ENCODE data around the gene ARHGDIG. TPM values are rescaled to one million over a fixed set of nuclear protein-coding genes. Genes with fewer than 3 reads are reported as not detected.
A peak's percentile ranks its signal among the peaks of the same experiment; 100 is the strongest.

The ARHGDIG gene
- total and polyA plus RNA-seq, 9 of the 15 experiments (the other 6 are each of a cell fraction or from before 2014, with no cell fraction given): 0.36 to 2.5 (median 0.64) TPM; not detected in 2

DNA sequence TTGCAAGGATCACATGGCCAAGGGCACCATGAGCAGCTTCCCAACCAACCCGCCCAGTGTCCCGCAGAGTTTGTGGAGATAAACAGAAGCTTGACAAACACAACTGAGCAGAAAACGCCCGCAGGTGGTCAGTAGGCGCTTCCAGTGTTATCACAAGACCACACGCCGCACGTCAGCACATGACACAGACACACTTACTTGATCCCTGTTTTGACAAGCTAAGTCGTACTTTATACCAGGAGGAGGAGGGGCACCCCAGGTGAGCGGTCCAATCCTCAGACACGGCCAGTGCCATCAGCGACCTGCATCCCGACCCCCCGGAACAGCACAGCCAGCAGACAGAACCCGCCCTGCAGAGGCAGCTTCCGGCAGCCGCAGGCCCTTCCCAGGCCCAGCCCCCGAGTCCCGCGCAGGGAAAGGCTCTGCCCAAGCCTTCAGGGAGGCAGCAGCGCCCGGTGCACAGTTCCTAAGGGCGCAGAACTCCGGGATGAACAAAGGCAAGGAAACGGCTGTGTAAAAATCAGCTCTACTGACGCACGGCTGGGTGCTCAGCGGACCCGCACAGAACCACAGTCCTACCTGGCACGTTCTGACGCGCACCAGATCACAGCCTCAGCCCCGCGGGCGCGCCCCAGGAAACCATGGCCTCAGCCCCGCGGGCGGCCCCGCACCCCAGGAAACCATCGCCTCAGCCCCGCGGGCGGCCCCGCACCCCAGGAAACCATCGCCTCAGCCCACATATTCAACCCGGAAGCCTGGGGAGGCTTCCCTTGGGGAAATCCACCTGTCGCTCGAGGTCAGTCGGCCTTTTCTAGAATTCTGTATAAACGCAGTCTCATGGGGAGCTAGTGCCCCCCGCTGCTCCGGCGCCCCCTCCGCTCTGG lies 44.3 kb downstream of the ARHGDIG start (continued):
- TF ChIP-seq, protein P1, sequence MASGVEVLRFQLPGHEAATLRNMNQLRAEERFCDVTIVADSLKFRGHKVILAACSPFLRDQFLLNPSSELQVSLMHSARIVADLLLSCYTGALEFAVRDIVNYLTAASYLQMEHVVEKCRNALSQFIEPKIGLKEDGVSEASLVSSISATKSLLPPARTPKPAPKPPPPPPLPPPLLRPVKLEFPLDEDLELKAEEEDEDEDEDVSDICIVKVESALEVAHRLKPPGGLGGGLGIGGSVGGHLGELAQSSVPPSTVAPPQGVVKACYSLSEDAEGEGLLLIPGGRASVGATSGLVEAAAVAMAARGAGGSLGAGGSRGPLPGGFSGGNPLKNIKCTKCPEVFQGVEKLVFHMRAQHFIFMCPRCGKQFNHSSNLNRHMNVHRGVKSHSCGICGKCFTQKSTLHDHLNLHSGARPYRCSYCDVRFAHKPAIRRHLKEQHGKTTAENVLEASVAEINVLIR (CRISPR knock-in tag; IDR thresholded peaks at IDR 0.05): peak; percentile 6; the same call in 1 of the 2 replicates
- TF ChIP-seq HMGN3 (IDR thresholded peaks at IDR 0.05; ENCODE audit: borderline replicate concordance, extremely low read depth, insufficient read length, low read depth, low read length) (no peak), POLR3A (IDR thresholded peaks at IDR 0.05; ENCODE audit: borderline replicate concordance, extremely low read depth, insufficient read depth, insufficient read length) (no peak), PHB2 (IDR thresholded peaks at IDR 0.05; ENCODE audit: low read depth) (no peak), PHF21A (IDR thresholded peaks at IDR 0.05; ENCODE audit: borderline replicate concordance, low read depth) (peak; percentile 30; the same call in 1 of the 2 replicates), ILF3 (IDR thresholded peaks at IDR 0.05; ENCODE audit: borderline replicate concordance) (no peak), E2F3 (CRISPR knock-in tag; IDR thresholded peaks at IDR 0.05) (no peak), RHOXF2B (CRISPR knock-in tag; conservative IDR thresholded peaks at IDR 0.05) (no peak), ZNF239 (CRISPR knock-in tag; IDR thresholded peaks at IDR 0.05) (no peak), ETV5 (CRISPR knock-in tag; IDR thresholded peaks at IDR 0.05; ENCODE audit: low read depth) (peak; percentile 65; the same call in 1 of the 2 replicates), TAF15 (IDR thresholded peaks at IDR 0.05; ENCODE audit: low read depth, low read length) (no peak), CTBP1 (IDR thresholded peaks at IDR 0.05; ENCODE audit: borderline replicate concordance) (peak; percentile 89; the same call in 1 of the 2 replicates)
- TF ChIP-seq, protein P2, sequence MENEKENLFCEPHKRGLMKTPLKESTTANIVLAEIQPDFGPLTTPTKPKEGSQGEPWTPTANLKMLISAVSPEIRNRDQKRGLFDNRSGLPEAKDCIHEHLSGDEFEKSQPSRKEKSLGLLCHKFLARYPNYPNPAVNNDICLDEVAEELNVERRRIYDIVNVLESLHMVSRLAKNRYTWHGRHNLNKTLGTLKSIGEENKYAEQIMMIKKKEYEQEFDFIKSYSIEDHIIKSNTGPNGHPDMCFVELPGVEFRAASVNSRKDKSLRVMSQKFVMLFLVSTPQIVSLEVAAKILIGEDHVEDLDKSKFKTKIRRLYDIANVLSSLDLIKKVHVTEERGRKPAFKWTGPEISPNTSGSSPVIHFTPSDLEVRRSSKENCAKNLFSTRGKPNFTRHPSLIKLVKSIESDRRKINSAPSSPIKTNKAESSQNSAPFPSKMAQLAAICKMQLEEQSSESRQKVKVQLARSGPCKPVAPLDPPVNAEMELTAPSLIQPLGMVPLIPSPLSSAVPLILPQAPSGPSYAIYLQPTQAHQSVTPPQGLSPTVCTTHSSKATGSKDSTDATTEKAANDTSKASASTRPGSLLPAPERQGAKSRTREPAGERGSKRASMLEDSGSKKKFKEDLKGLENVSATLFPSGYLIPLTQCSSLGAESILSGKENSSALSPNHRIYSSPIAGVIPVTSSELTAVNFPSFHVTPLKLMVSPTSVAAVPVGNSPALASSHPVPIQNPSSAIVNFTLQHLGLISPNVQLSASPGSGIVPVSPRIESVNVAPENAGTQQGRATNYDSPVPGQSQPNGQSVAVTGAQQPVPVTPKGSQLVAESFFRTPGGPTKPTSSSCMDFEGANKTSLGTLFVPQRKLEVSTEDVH (IDR thresholded peaks at IDR 0.05; ENCODE audit: low read depth, partially characterized antibody): peak; percentile 37
- TF ChIP-seq, protein P3, sequence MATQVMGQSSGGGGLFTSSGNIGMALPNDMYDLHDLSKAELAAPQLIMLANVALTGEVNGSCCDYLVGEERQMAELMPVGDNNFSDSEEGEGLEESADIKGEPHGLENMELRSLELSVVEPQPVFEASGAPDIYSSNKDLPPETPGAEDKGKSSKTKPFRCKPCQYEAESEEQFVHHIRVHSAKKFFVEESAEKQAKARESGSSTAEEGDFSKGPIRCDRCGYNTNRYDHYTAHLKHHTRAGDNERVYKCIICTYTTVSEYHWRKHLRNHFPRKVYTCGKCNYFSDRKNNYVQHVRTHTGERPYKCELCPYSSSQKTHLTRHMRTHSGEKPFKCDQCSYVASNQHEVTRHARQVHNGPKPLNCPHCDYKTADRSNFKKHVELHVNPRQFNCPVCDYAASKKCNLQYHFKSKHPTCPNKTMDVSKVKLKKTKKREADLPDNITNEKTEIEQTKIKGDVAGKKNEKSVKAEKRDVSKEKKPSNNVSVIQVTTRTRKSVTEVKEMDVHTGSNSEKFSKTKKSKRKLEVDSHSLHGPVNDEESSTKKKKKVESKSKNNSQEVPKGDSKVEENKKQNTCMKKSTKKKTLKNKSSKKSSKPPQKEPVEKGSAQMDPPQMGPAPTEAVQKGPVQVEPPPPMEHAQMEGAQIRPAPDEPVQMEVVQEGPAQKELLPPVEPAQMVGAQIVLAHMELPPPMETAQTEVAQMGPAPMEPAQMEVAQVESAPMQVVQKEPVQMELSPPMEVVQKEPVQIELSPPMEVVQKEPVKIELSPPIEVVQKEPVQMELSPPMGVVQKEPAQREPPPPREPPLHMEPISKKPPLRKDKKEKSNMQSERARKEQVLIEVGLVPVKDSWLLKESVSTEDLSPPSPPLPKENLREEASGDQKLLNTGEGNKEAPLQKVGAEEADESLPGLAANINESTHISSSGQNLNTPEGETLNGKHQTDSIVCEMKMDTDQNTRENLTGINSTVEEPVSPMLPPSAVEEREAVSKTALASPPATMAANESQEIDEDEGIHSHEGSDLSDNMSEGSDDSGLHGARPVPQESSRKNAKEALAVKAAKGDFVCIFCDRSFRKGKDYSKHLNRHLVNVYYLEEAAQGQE (IDR thresholded peaks at IDR 0.05; ENCODE audit: borderline replicate concordance): no peak; the same call in 1 of the 2 replicates
- TF ChIP-seq, protein P3 (CRISPR knock-in tag; IDR thresholded peaks at IDR 0.05; ENCODE audit: low read depth): no peak
